Measurements from ENCODE around the gene CLDND2. TPM values are rescaled to one million over a fixed set of nuclear protein-coding genes. Genes with fewer than 3 reads are reported as not detected.
A peak's percentile ranks its signal among the peaks of the same experiment; 100 is the strongest.
"Not testable (repeated sequence)": the region's sequence is repeated elsewhere in the genome, so short reads cannot be mapped to it uniquely, and the experiment has no call there.

The CLDND2 gene
- total and polyA plus RNA-seq, 2 experiments from 2014 or later, result 1.2 to 7.2 TPM

- no peaks in the 10 kb centered on the region for H3K27me3 ChIP-seq
- no peaks in the 10 kb centered on the region for H3K9me3 ChIP-seq (ENCODE audit: low read depth)
- H3K4me3 ChIP-seq, result no peak overlapping the region
- WGBS (ENCODE audit: low lambda C conversion rate, missing lambda C conversion rate), result 83% methylated on average over 9 of the region's 12 CpGs
- no peaks in the 10 kb centered on the region for H3K36me3 ChIP-seq (replicated peaks; ENCODE audit: insufficient read depth, low read depth)
- TF ChIP-seq EZH2 (IDR thresholded peaks at IDR 0.05; ENCODE audit: borderline replicate concordance) (no peak), EZH2phosphoT487 (IDR thresholded peaks at IDR 0.05; ENCODE audit: low read depth, severe bottlenecking, unreplicated experiment) (no peak), CTCF (IDR thresholded peaks at IDR 0.05; ENCODE audit: poor library complexity) (no peak)
- H3K4me1 ChIP-seq (ENCODE audit: insufficient read depth), result no peaks in the 10 kb centered on the region
- H3K9me2 ChIP-seq (replicated peaks; ENCODE audit: insufficient read depth), result no peaks in the 10 kb centered on the region
- no peak overlapping the region for H3K27ac ChIP-seq
- DNase-seq (ENCODE audit: low spot score), result no peak
- no peak overlapping the region for H2AFZ ChIP-seq
- no peaks in the 10 kb centered on the region for H3K79me2 ChIP-seq
- H4K20me1 ChIP-seq (ENCODE audit: insufficient read depth, poor library complexity, severe bottlenecking), result no peaks in the 10 kb centered on the region
- H3K4me2 ChIP-seq, result no peak overlapping the region
Measured at GRCh38 chr19:51415187-51415586, 46.4 kb upstream of the CLDND2 start.

- Histone ChIP-seq H3K9me3 (ENCODE audit: low read depth) (no peaks in the 10 kb centered on the region), H3K4me2 (no peak overlapping the region), H3K79me2 (no peaks in the 10 kb centered on the region), H3K36me3 (replicated peaks; ENCODE audit: insufficient read depth, low read depth) (no peaks in the 10 kb centered on the region), H3K4me1 (ENCODE audit: insufficient read depth) (no peaks in the 10 kb centered on the region), H4K20me1 (ENCODE audit: insufficient read depth, poor library complexity, severe bottlenecking) (no peaks in the 10 kb centered on the region), H3K27me3 (no peaks in the 10 kb centered on the region), H2AFZ (no peak overlapping the region), H3K9me2 (replicated peaks; ENCODE audit: insufficient read depth) (no peaks in the 10 kb centered on the region), H3K27ac (no peak overlapping the region), H3K4me3 (no peak overlapping the region)
- DNase-seq (ENCODE audit: low spot score), result no peak
- WGBS (ENCODE audit: low lambda C conversion rate, missing lambda C conversion rate), result 91% methylated on average over 15 of the region's 15 CpGs
- TF ChIP-seq EZH2 (IDR thresholded peaks at IDR 0.05; ENCODE audit: borderline replicate concordance), result no peak
Measured at GRCh38 chr19:51410950-51411748, 42.3 kb upstream of the CLDND2 start.

DNA sequence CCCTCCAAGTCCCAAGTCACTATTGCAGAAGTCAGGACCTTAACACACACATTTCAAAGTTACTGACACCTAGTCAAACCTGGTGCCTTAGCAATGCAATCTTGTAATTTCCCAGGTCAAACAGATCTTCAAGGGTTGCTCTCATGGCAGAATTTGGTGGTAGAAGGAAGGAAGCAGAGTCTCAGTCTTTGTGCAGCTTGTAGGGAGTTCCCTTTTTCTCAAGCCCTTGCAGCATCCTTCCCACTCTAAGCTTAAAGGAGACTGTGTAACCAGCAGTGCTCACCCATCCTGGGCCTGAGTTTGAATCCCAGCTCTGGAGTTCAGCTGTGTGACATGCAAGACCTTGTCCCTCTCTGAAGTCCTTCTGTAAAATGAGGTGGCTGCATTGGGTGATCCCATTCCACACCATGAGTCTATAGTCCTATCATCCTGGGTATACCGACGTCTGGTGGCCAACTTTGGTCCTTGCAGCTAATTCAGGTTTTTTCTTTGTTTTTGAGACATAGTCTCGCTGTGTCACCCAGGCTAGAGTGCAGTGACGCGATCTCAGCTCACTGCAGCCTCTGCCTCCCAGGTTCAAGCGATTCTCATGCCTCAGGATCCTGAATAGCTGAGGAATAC lies 38.8 kb upstream of the CLDND2 start:
- Histone ChIP-seq H3K79me2 (no peaks in the 10 kb centered on the region), H2AFZ (no peak overlapping the region), H3K27me3 (no peaks in the 10 kb centered on the region), H3K4me3 (no peak overlapping the region), H3K36me3 (replicated peaks; ENCODE audit: insufficient read depth, low read depth) (no peaks in the 10 kb centered on the region), H3K4me1 (ENCODE audit: insufficient read depth) (no peaks in the 10 kb centered on the region), H3K9me3 (ENCODE audit: low read depth) (no peaks in the 10 kb centered on the region), H4K20me1 (ENCODE audit: insufficient read depth, poor library complexity, severe bottlenecking) (no peaks in the 10 kb centered on the region), H3K4me2 (no peak overlapping the region), H3K27ac (no peak overlapping the region), H3K9me2 (replicated peaks; ENCODE audit: insufficient read depth) (no peaks in the 10 kb centered on the region)
- WGBS (ENCODE audit: low lambda C conversion rate, missing lambda C conversion rate), result 42% methylated on average over 6 of the region's 6 CpGs
- peak; percentile 50 for DNase-seq (ENCODE audit: low spot score)
- TF ChIP-seq EZH2phosphoT487 (IDR thresholded peaks at IDR 0.05; ENCODE audit: low read depth, severe bottlenecking, unreplicated experiment), result no peak
- peak; percentile 47 for TF ChIP-seq CTCF (IDR thresholded peaks at IDR 0.05; ENCODE audit: poor library complexity)
- TF ChIP-seq EZH2 (IDR thresholded peaks at IDR 0.05; ENCODE audit: borderline replicate concordance), result no peak

DNA sequence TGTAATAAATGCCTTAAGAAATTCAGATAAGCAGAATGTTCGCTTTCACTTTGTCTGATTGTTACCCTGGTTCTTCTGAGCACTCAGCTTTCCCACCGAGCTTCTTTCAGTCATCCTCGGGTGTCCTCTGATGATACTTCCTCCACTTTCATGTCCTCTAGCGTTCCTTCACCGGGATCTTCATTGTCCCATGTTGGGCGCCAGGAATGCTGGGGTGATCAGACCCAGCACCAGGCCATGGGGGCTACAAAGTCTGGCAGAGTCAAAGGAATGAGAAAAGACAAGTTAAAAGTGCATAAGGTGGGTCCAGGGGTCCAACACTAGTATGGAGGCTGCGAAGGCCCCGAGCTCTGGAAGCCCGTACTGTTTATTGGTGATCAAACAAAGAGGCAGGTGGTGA lies 33.3 kb upstream of the CLDND2 start:
- no peak for DNase-seq (ENCODE audit: low spot score)
- Histone ChIP-seq H3K27ac (no peak overlapping the region), H3K4me3 (no peak overlapping the region), H4K20me1 (ENCODE audit: insufficient read depth, poor library complexity, severe bottlenecking) (no peaks in the 10 kb centered on the region), H3K9me3 (ENCODE audit: low read depth) (peaks cover 8% of the 10 kb centered on the region), H3K79me2 (no peaks in the 10 kb centered on the region), H2AFZ (no peak overlapping the region), H3K36me3 (replicated peaks; ENCODE audit: insufficient read depth, low read depth) (no peaks in the 10 kb centered on the region), H3K4me2 (no peak overlapping the region), H3K4me1 (ENCODE audit: insufficient read depth) (no peaks in the 10 kb centered on the region), H3K9me2 (replicated peaks; ENCODE audit: insufficient read depth) (no peaks in the 10 kb centered on the region), H3K27me3 (no peaks in the 10 kb centered on the region)
- no peak for TF ChIP-seq EZH2phosphoT487 (IDR thresholded peaks at IDR 0.05; ENCODE audit: low read depth, severe bottlenecking, unreplicated experiment)
- TF ChIP-seq CTCF (IDR thresholded peaks at IDR 0.05; ENCODE audit: poor library complexity), result no peak
- TF ChIP-seq EZH2 (IDR thresholded peaks at IDR 0.05; ENCODE audit: borderline replicate concordance), result no peak
- 92% methylated on average over 9 of the region's 9 CpGs for WGBS (ENCODE audit: low lambda C conversion rate, missing lambda C conversion rate)

- H3K4me2 ChIP-seq; H3K79me2 ChIP-seq; H3K27me3 ChIP-seq; H3K4me1 ChIP-seq (ENCODE audit: insufficient read depth); H3K36me3 ChIP-seq (replicated peaks; ENCODE audit: insufficient read depth, low read depth); H3K4me3 ChIP-seq; H2AFZ ChIP-seq; H3K9me2 ChIP-seq (replicated peaks; ENCODE audit: insufficient read depth); H3K9me3 ChIP-seq (ENCODE audit: low read depth); H3K27ac ChIP-seq; DNase-seq (ENCODE audit: low spot score); H4K20me1 ChIP-seq (ENCODE audit: insufficient read depth, poor library complexity, severe bottlenecking): not testable (repeated sequence)
- WGBS (ENCODE audit: low lambda C conversion rate, missing lambda C conversion rate), result 84% methylated on average over 7 of the region's 7 CpGs
Measured at GRCh38 chr19:51399936-51400335, 31.1 kb upstream of the CLDND2 start.

Data from hepatocyte (in vitro differentiated cells).